Right lobe of liver (tissue), 6 donors: ENCODE results near the gene IL17RB. TPM values are rescaled to one million over a fixed set of nuclear protein-coding genes. Genes with fewer than 3 reads are reported as not detected.

Source experiments
- ATAC-seq, 4 donors: fragments of 200-7000 bp; cut with Tn5 transposase; one replicate each; pipeline ENCODE4 v1.9.1; 2020; ENCODE audit warnings: mild to moderate bottlenecking in 4 of 4, moderate library complexity in 4 of 4
- DNase-seq, 3 donors: peaks; one replicate each; pipeline ENCODE4 v3.0.0-alpha.2; 2020
- H3K27ac ChIP-seq, 3 donors: fragments of 200-600 bp; one replicate each; pipeline ENCODE4 v1.8.0; 2022
- H3K27me3 ChIP-seq, 2 donors: fragments of 200-600 bp; one replicate each; pipeline ENCODE4 v1.8.0; 2022
- H3K36me3 ChIP-seq, 4 donors: fragments of 200-600 bp; sonication (generic) in 1 of 4; one replicate each; pipeline versions ENCODE4 v1.5.1 to v1.8.0; 2017 to 2022; ENCODE audit warnings: control low read depth in 1 of 4
- H3K4me1 ChIP-seq, 4 donors: fragments of 200-600 bp; sonication (generic) in 1 of 4; one replicate each; pipeline versions ENCODE4 v1.5.1 to v1.8.0; 2017 to 2022; ENCODE audit warnings: control low read depth in 1 of 4
- H3K4me3 ChIP-seq, 3 donors: fragments of 200-600 bp; one replicate each; pipeline ENCODE4 v1.8.0; 2022
- H3K9me3 ChIP-seq, 4 donors: fragments of 200-600 bp; sonication (generic) in 1 of 4; one replicate each; pipeline versions ENCODE4 v1.5.1 to v1.8.0; 2017 to 2022; ENCODE audit warnings: control low read depth in 1 of 4
- CTCF ChIP-seq, 4 donors: fragments of 200-600 bp in 3 of 4; fragments of 450-650 bp in 1 of 4; IDR thresholded peaks; one replicate each; pipeline versions ENCODE4 v1.5.1 to v1.8.0; 2016 to 2022; ENCODE audit warnings: antibody characterized with exemption in 4 of 4, mild to moderate bottlenecking in 2 of 4
- POLR2A ChIP-seq: fragments of 450-650 bp; IDR thresholded peaks from one replicate; pipeline ENCODE4 v1.6.1; 2017; ENCODE audit warnings: antibody characterized with exemption, mild to moderate bottlenecking
- WGBS: methylation state at CpG from one replicate; pipeline ENCODE4 v1.1.6; 2018; ENCODE audit warnings: low coverage, low lambda C conversion rate; ENCODE audit not compliant: insufficient coverage; ENCODE audit errors: missing lambda C conversion rate; 5-methylcytosine and 5-hydroxymethylcytosine counted together
- intact Hi-C, 2 donors: fragments of 100-400 bp; cut with DNase I; formaldehyde crosslinking; loops; one replicate each; pipeline versions ENCODE4 v1.11.2 to v1.14.1; 2022
- total RNA-seq, 6 experiments: library from RNA; depleted of rRNA in 2 of 6; stranded (reverse); fragments of >200 nt in 2 of 6; fragmentation: NEBNext Ultra II Directional in 3 of 6; extraction: Animal tissue kit (Norgen Biotek cat#: 25700) in 3 of 6; gene quantifications; one replicate each; pipeline versions ENCODE4 v1.1.0 to v1.2.4, GENCODE V29; 2016 to 2023
- donor health status: DM: no; HTN: yes; CAD: no.
- donor health status: DM: no; HTN: no; CAD: no.
- donor health status: DM: no; HTN: no; CAD: no.
- donor health status: DM: no; HTN: yes; CAD: no.
- donor health status: DM: no; HTN: yes; CAD: no.

The IL17RB gene
- total RNA-seq, 6 experiments from 2014 or later, result 19.8 to 30.2 (median 27.3) TPM

- no peaks in the 10 kb centered on the region for H3K9me3 ChIP-seq
- intact Hi-C loops, result no loop called here
- ATAC-seq, result no peak
- H3K4me3 ChIP-seq, result no peak overlapping the region
- peaks cover 0 to 17% (median under 1%) of the 10 kb centered on the region in 4 donors for H3K4me1 ChIP-seq
- peak overlapping the region in 1 of 3 donors; percentile 44 for H3K27ac ChIP-seq
- peaks cover 0 to 33% (median 14%) of the 10 kb centered on the region in 4 donors for H3K36me3 ChIP-seq
- 92% methylated on average over 3 of the region's 9 CpGs for WGBS
- no peak for DNase-seq
- H3K27me3 ChIP-seq, result no peaks in the 10 kb centered on the region
- no peak for TF ChIP-seq CTCF (IDR thresholded peaks at IDR 0.05)
- no peak for TF ChIP-seq POLR2A
These were observed 10.1 kb upstream of the IL17RB start for GRCh38 chr3:53836084-53836872.

- H3K36me3 ChIP-seq, result peaks cover 0 to 32% (median 13%) of the 10 kb centered on the region in 4 donors
- WGBS, result no CpG with 5 or more reads among the region's 10 CpGs
- no peak for ATAC-seq
- peaks cover 0 to 27% (median 5%) of the 10 kb centered on the region in 4 donors for H3K4me1 ChIP-seq
- no peak for DNase-seq
- H3K27me3 ChIP-seq, result no peaks in the 10 kb centered on the region
- no peaks in the 10 kb centered on the region for H3K9me3 ChIP-seq
- H3K27ac ChIP-seq, result no peak overlapping the region
- TF ChIP-seq CTCF (IDR thresholded peaks at IDR 0.05) (no peak), POLR2A (no peak)
- no peak overlapping the region for H3K4me3 ChIP-seq
- intact Hi-C loops, result no loop called here
These were observed 9.0 kb upstream of the IL17RB start for GRCh38 chr3:53837331-53837730.

GRCh38 chr3:53841296-53841695, 5.1 kb upstream of the IL17RB start:
- Histone ChIP-seq H3K4me1 (peaks cover 0 to 28% (median 13%) of the 10 kb centered on the region in 4 donors), H3K27me3 (no peaks in the 10 kb centered on the region), H3K36me3 (peaks cover 0 to 22% (median 13%) of the 10 kb centered on the region in 4 donors), H3K27ac (peak overlapping the region; percentile 97 to 100 (median 99)), H3K9me3 (no peaks in the 10 kb centered on the region), H3K4me3 (no peak overlapping the region)
- TF ChIP-seq POLR2A (peak; percentile 32), CTCF (IDR thresholded peaks at IDR 0.05) (peak; percentile 22 to 42 (median 30))
- ATAC-seq (peak; percentile 28 to 41 (median 36)), DNase-seq (peak; percentile 77 to 85 (median 82))
- intact Hi-C loops, result no loop called here
- 29% methylated on average over 5 of the region's 5 CpGs for WGBS

GRCh38 chr3:53842436-53843194, 3.8 kb upstream of the IL17RB start:
- DNase-seq, result peak; percentile 84 to 94 (median 94)
- H3K27ac ChIP-seq, result peak overlapping the region; percentile 97 to 100 (median 99)
- H3K9me3 ChIP-seq, result no peaks in the 10 kb centered on the region
- 22% methylated on average over 10 of the region's 12 CpGs for WGBS
- peaks cover 0 to 20% (median 12%) of the 10 kb centered on the region in 4 donors for H3K36me3 ChIP-seq
- no peaks in the 10 kb centered on the region for H3K27me3 ChIP-seq
- H3K4me1 ChIP-seq, result peaks cover 0 to 31% (median 13%) of the 10 kb centered on the region in 4 donors
- intact Hi-C loops, result no loop called here
- H3K4me3 ChIP-seq, result peak overlapping the region in 2 of 3 donors; percentile 13 to 76
- TF ChIP-seq POLR2A (no peak), CTCF (IDR thresholded peaks at IDR 0.05) (peak; percentile 32 to 62 (median 50))
- peak; percentile 63 to 77 (median 70) for ATAC-seq
